Mucosa of descending colon (tissue), 3 donors: ENCODE results near the gene CRMP1. TPM values are rescaled to one million over a fixed set of nuclear protein-coding genes. Genes with fewer than 3 reads are reported as not detected.

ENCODE experiments used
- ATAC-seq: fragments of 200-7000 bp; cut with Tn5 transposase; one replicate; pipeline ENCODE4 v1.9.1; 2020; ENCODE audit warnings: mild to moderate bottlenecking, moderate library complexity
- DNase-seq, 3 donors: peaks; one replicate each; pipeline ENCODE4 v3.0.0-alpha.2; 2020
- H3K36me3 ChIP-seq: fragments of 200-600 bp; one replicate; pipeline ENCODE4 v1.8.0; 2021; ENCODE audit warnings: low read depth, mild to moderate bottlenecking
- H3K4me1 ChIP-seq: fragments of 200-600 bp; one replicate; pipeline ENCODE4 v1.8.0; 2021; ENCODE audit warnings: low read depth, mild to moderate bottlenecking
- H3K4me3 ChIP-seq: fragments of 200-600 bp; one replicate; pipeline ENCODE4 v1.8.0; 2021; ENCODE audit warnings: mild to moderate bottlenecking
- H3K9me3 ChIP-seq: fragments of 200-600 bp; one replicate; pipeline ENCODE4 v1.8.0; 2021; ENCODE audit warnings: mild to moderate bottlenecking
- CTCF ChIP-seq: fragments of 200-600 bp; IDR thresholded peaks from one replicate; pipeline ENCODE4 v1.8.0; 2022; ENCODE audit warnings: antibody characterized with exemption, mild to moderate bottlenecking
- intact Hi-C, 2 donors: fragments of 100-400 bp; cut with DNase I in 1 of 2; cut with micrococcal nuclease in 1 of 2; formaldehyde crosslinking; loops; one replicate each; pipeline versions ENCODE4 v1.11.0 to v1.11.1; 2022; cut with DNase I, micrococcal nuclease
- total RNA-seq, 3 donors: library from RNA; stranded (reverse); fragmentation: NEBNext Ultra II Directional in 2 of 3; extraction: Animal tissue kit (Norgen Biotek cat#: 25700) in 2 of 3; gene quantifications; one replicate each; pipeline versions ENCODE4 v1.2.1 to v1.2.4, GENCODE V29; 2021 to 2023
- donor health status: DM: no; HTN: no; CAD: no; lungs with moderate emphysema.
- donor health status: DM: no; HTN: no; CAD: no.
- donor health status: DM: no; HTN: yes; CAD: no.

CRMP1 gene
- total RNA-seq, 3 donors from 2014 or later, result 0.58 to 4.4 (median 1.0) TPM

- no peak for TF ChIP-seq CTCF
- no peak for ATAC-seq
These were observed 68.3 kb downstream of the CRMP1 start for GRCh38 chr4:5824635-5825034.

DNA sequence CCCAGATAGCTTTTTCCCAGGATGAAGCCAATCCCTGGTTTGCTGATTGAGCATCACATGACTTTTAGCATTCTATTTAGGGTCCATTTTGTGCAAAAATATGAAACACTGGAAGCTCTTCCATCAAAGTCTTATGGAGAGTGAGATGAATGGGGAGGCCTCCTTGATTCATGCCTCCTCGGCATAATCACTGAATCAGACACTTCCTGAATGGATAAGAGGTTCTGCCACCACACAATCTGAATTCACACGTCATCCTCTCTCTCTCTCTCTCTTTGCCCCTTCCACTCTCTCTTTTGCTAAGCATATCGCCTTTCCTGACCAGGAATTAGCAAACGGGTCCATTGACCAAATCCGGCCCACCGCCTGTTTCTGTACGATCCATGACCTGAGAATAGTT, 68.7 kb downstream of the CRMP1 start:
- Histone ChIP-seq H3K36me3 (no peaks in the 10 kb centered on the region), H3K4me3 (no peak overlapping the region), H3K4me1 (no peaks in the 10 kb centered on the region), H3K9me3 (no peaks in the 10 kb centered on the region)
- ATAC-seq, result no peak
- DNase-seq, result no peak
- intact Hi-C loops, result no loop called here
- TF ChIP-seq CTCF, result no peak

More at GRCh38 chr4:5824635-5825034, 68.3 kb downstream of the CRMP1 start:
- Histone ChIP-seq H3K4me1 (no peaks in the 10 kb centered on the region), H3K36me3 (no peaks in the 10 kb centered on the region), H3K9me3 (no peaks in the 10 kb centered on the region), H3K4me3 (no peak overlapping the region)
- no peak for DNase-seq
- intact Hi-C loops, result no loop called here

- intact Hi-C loops, result no loop called here
- TF ChIP-seq CTCF, result no peak
- H3K9me3 ChIP-seq, result no peaks in the 10 kb centered on the region
- no peak for ATAC-seq
- H3K36me3 ChIP-seq, result no peaks in the 10 kb centered on the region
- no peaks in the 10 kb centered on the region for H3K4me1 ChIP-seq
- DNase-seq, result no peak
- H3K4me3 ChIP-seq, result no peak overlapping the region
These were observed 69.2 kb downstream of the CRMP1 start for GRCh38 chr4:5823542-5824211.

- H3K4me1 ChIP-seq, result no peaks in the 10 kb centered on the region
- H3K9me3 ChIP-seq, result no peaks in the 10 kb centered on the region
- no peaks in the 10 kb centered on the region for H3K36me3 ChIP-seq
- no peak for TF ChIP-seq CTCF
- DNase-seq (no peak), ATAC-seq (no peak)
- intact Hi-C loops, result no loop called here
- no peak overlapping the region for H3K4me3 ChIP-seq
These were observed 70.3 kb downstream of the CRMP1 start for GRCh38 chr4:5822619-5823018.

GRCh38 chr4:5821665-5822358, 71.1 kb downstream of the CRMP1 start:
- H3K36me3 ChIP-seq, result no peaks in the 10 kb centered on the region
- no peaks in the 10 kb centered on the region for H3K4me1 ChIP-seq
- no peak for ATAC-seq
- no peaks in the 10 kb centered on the region for H3K9me3 ChIP-seq
- H3K4me3 ChIP-seq, result no peak overlapping the region
- DNase-seq, result no peak
- intact Hi-C loops, result no loop called here
- no peak for TF ChIP-seq CTCF
